Stimulated activated CD8-positive, alpha-beta memory T cell treated with anti-CD3 and anti-CD28 coated beads, Interleukin-15, amount 100 ng/mL, for 48 hours (primary cell): ENCODE results near the gene ZFR2.
"Not testable (repeated sequence)": the region's sequence is repeated elsewhere in the genome, so short reads cannot be mapped to it uniquely, and the experiment has no call there.

Experiments
- DNase-seq, 2 donors: peaks; one replicate each; pipeline ENCODE4 v3.0.0-alpha.2; 2020; ENCODE audit warnings: low read depth in 2 of 2

ZFR2 gene

GRCh38 chr19:3868770-3869456, at the start of gene ZFR2:
Gene ZFR2 (minus strand): TSS chr19:3869038. CDS start chr19:3869017, 21 bp downstream.
- peak in 1 of 2 donors; percentile 4 for DNase-seq

- DNase-seq = no peak
Observed at GRCh38 chr19:3916033-3916432, 47.2 kb upstream of the ZFR2 start.

GRCh38 chr19:3914199-3914598, 45.4 kb upstream of the ZFR2 start:
- DNase-seq = no peak

- no peak for DNase-seq
Observed at GRCh38 chr19:3910105-3910504, 41.3 kb upstream of the ZFR2 start.

GRCh38 chr19:3908266-3909054, 39.6 kb upstream of the ZFR2 start:
- DNase-seq = no peak

GRCh38 chr19:3907626-3908265, 38.9 kb upstream of the ZFR2 start:
- no peak for DNase-seq

- no peak for DNase-seq
Observed at GRCh38 chr19:3904233-3904632, 35.4 kb upstream of the ZFR2 start.

GRCh38 chr19:3902317-3902973, 33.6 kb upstream of the ZFR2 start:
- no peak for DNase-seq

GRCh38 chr19:3899531-3900294, 30.9 kb upstream of the ZFR2 start:
- no peak for DNase-seq

- no peak for DNase-seq
Observed at GRCh38 chr19:3898426-3898825, 29.6 kb upstream of the ZFR2 start.

GRCh38 chr19:3897936-3898335, 29.1 kb upstream of the ZFR2 start:
- no peak for DNase-seq

- DNase-seq = no peak
Observed at GRCh38 chr19:3895788-3896187, 26.9 kb upstream of the ZFR2 start.

- not testable (repeated sequence) for DNase-seq
Observed at GRCh38 chr19:3894959-3895358, 26.1 kb upstream of the ZFR2 start.

- DNase-seq = no peak
Observed at GRCh38 chr19:3893509-3894179, 24.8 kb upstream of the ZFR2 start.

- DNase-seq = no peak
Observed at GRCh38 chr19:3890591-3890990, 21.8 kb upstream of the ZFR2 start.

GRCh38 chr19:3882041-3882384, 13.2 kb upstream of the ZFR2 start:
- DNase-seq = no peak

GRCh38 chr19:3881272-3882040, 12.6 kb upstream of the ZFR2 start:
- DNase-seq = no peak

- no peak for DNase-seq
Observed at GRCh38 chr19:3880471-3881271, 11.8 kb upstream of the ZFR2 start, which contains the start of gene ATCAY. Gene ATCAY (plus strand): TSS chr19:3880685. CDS start chr19:3885768, 5,083 bp downstream.

- DNase-seq = no peak
Observed at GRCh38 chr19:3879656-3880055, 10.8 kb upstream of the ZFR2 start.
